NOMO-1 treated with dmso at 0.1 percent for 144 hours (cell line): ENCODE results near the gene TBCEL.

Experiments
- DNase-seq: peaks from one replicate; lab custom pipeline; 2025; ENCODE audit not compliant: unreplicated experiment; lab: John Stamatoyannopoulos, UW

Gene TBCEL

GRCh38 chr11:121134741-121135312, 110.9 kb downstream of the TBCEL start:
- DNase-seq: no peak

DNA sequence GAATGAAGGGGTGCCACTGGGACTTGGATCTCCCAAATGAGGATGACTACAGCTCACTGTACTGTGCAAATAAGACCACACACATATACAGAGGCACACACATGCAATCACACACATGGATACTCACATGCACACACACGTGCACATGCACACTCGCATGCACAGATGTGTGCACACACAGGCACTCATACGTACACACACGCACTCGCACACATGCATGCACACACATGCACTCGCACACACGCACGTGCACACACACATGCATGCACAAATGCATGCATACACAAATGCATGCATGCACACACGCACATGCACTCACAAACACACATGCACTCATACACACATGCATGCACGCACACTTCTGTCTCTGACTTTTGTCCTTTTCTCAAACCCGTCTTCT, 113.1 kb downstream of the TBCEL start:
- DNase-seq: no peak

DNA sequence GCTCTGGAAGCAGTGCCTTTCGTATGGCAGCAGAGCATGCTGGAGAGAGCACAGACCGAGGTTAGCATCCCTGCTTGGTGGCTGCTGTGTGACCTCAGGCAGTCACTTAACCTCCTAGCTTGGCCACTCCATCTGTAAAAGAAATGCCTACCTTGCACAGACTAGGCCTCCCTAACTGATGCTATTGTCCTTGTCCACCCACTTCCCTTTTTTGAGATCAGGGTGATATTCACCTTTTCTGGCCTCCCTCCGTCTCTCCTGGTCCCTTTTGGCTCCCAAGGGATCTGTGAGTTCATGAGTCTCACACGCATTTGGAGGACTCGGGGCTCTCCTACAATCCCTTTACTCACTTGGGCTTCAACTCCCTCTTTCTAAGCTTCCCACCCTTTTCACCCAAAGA, 114.4 kb downstream of the TBCEL start:
- DNase-seq: no peak

DNA sequence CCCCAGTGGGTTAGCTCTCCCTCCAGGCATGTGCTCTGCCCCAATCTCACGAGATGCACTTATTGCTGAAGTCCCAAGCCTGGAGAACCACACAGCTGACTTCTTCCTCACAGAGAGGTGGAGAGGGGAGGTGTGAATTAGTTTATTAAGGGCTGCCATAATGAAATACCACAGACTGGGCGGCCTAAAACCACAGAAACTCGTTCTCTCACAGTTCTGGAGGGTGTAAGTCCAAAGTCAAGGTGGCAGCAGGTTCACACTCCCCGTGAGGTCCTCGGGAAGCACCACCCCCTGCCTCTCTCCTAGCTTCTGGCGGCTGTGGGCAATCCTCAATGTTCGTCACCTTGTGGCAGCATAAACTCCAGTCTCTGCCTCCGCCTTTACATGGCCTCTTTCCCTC, 116.5 kb downstream of the TBCEL start:
- no peak for DNase-seq
